ENCODE results near the gene CSMD2. TPM values are rescaled to one million over a fixed set of nuclear protein-coding genes. Genes with fewer than 3 reads are reported as not detected.

Gene CSMD2
- total RNA-seq, 1 experiment from 2014 or later, result 0.22 TPM

DNA sequence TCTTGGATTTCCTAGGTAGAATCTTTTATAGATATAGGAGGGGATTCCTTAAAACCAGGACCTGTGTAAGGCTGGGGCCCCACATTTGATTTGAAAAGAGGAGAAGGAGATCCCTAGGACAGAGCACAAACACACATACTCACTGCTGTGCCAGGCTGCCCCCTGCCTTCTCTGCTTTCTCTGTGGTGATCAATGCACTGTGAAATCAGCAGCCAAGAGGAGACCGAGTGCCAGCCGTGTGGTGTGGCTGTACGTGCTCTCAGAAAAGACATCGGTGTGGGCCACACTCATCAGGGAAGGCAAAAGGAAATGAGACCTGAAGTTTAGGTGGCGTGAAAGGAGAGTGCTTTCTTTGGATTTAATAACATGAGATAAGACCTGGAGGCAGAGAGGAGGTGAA, 498.4 kb downstream of the CSMD2 start:
- no peak for DNase-seq (ENCODE audit: low read depth, low spot score)
- Histone ChIP-seq H3K27ac (ENCODE audit: low read depth, low read length) (no peak overlapping the region), H2AFZ (ENCODE audit: low read depth, low read length, poor library complexity, severe bottlenecking) (no peak overlapping the region), H3K27me3 (ENCODE audit: insufficient read depth, low read length) (peaks cover 43% of the 10 kb centered on the region), H3K4me3 (replicated peaks in 1 of 2; ENCODE audit: low read depth in 1 of 2, low read length in 2 of 2) (no peak overlapping the region), H3K79me2 (ENCODE audit: insufficient read depth, low read length) (no peaks in the 10 kb centered on the region), H3K9ac (ENCODE audit: low read length) (no peak overlapping the region), H3K36me3 (ENCODE audit: control insufficient read depth in 1 of 2, insufficient read depth in 2 of 2, low read length in 2 of 2) (no peaks in the 10 kb centered on the region), H3K9me3 (ENCODE audit: control insufficient read depth in 1 of 2, insufficient read depth in 1 of 2, low read depth in 1 of 2, low read length in 2 of 2) (no peaks in the 10 kb centered on the region), H3K9me2 (ENCODE audit: insufficient read depth) (no peaks in the 10 kb centered on the region), H3K4me1 (ENCODE audit: control insufficient read depth in 1 of 2, insufficient read depth in 2 of 2, low read length in 2 of 2) (no peaks in the 10 kb centered on the region), H4K20me1 (ENCODE audit: insufficient read depth) (no peaks in the 10 kb centered on the region), H3K4me2 (ENCODE audit: low read length) (no peak overlapping the region)
- TF ChIP-seq ZFX (IDR thresholded peaks at IDR 0.05) (no peak), TCF7L2 (IDR thresholded peaks at IDR 0.05; ENCODE audit: borderline replicate concordance, extremely low read depth, insufficient read depth, insufficient read length) (no peak), RAD21 (IDR thresholded peaks at IDR 0.05; ENCODE audit: low read depth) (no peak), SIN3A (IDR thresholded peaks at IDR 0.05; ENCODE audit: low read depth) (no peak), POLR2A (IDR thresholded peaks at IDR 0.05; ENCODE audit: borderline replicate concordance, extremely low read depth, insufficient read depth, insufficient read length) (no peak), YY1 (IDR thresholded peaks at IDR 0.05; ENCODE audit: extremely low read depth, insufficient replicate concordance, low read depth, low read length) (no peak)
- TF ChIP-seq, protein P1, sequence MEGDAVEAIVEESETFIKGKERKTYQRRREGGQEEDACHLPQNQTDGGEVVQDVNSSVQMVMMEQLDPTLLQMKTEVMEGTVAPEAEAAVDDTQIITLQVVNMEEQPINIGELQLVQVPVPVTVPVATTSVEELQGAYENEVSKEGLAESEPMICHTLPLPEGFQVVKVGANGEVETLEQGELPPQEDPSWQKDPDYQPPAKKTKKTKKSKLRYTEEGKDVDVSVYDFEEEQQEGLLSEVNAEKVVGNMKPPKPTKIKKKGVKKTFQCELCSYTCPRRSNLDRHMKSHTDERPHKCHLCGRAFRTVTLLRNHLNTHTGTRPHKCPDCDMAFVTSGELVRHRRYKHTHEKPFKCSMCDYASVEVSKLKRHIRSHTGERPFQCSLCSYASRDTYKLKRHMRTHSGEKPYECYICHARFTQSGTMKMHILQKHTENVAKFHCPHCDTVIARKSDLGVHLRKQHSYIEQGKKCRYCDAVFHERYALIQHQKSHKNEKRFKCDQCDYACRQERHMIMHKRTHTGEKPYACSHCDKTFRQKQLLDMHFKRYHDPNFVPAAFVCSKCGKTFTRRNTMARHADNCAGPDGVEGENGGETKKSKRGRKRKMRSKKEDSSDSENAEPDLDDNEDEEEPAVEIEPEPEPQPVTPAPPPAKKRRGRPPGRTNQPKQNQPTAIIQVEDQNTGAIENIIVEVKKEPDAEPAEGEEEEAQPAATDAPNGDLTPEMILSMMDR (IDR thresholded peaks at IDR 0.05 in 2 of 3, conservative IDR thresholded peaks at IDR 0.05 in 1 of 3; ENCODE audit: borderline replicate concordance in 1 of 3, insufficient read depth in 1 of 3, low read depth in 2 of 3, low read length in 2 of 3), result no peak
- intact Hi-C loops (cut with micrococcal nuclease), result no loop called here
- BruUV-seq (replicated peaks), result no TSS peak
- ChIA-PET CTCF (no interaction called here), POLR2A (no interaction called here), RAD21 (ENCODE audit: low non-redundant PET in 1 of 2, low total read pairs in 2 of 2, uncharacterized antibody in 2 of 2, unreplicated experiment in 2 of 2) (no interaction called here)
- no peak for ATAC-seq

DNA sequence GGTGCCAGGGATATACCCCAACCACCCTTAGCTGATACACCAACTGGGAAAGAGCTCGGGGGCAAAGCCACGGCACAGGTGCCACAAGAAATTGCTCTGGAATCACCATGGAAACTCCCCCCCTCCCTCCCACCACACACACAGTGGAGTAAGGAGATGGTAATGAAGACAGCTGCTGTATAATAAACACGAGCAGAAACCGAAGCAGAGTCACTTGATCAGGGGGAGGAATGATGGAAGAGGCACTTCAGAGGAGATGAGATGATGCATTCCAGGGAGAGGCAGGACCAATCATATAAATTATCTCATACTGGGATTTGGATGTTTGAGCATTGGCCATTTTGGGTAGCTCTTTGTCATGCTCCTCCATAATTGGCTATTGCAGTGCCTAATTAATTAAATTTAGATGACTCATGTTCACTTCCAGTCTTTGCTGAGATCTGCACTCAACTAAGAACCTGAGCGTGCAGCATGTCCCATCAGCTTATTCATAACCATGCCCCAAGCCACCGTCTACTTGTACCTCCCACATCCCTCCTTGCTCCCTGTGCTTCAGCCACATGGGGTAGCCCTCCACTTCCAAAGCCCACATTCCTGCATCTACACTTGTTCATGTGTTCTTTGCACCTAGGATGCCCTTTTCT, 503.1 kb downstream of the CSMD2 start:
- Histone ChIP-seq H3K4me3 (replicated peaks in 1 of 2; ENCODE audit: low read depth in 1 of 2, low read length in 2 of 2) (no peak overlapping the region), H4K20me1 (ENCODE audit: insufficient read depth) (no peaks in the 10 kb centered on the region), H3K27me3 (ENCODE audit: insufficient read depth, low read length) (peaks cover 23% of the 10 kb centered on the region; the same call in 1 of the 2 replicates), H3K9me2 (ENCODE audit: insufficient read depth) (no peaks in the 10 kb centered on the region), H3K9me3 (ENCODE audit: control insufficient read depth in 1 of 2, insufficient read depth in 1 of 2, low read depth in 1 of 2, low read length in 2 of 2) (no peaks in the 10 kb centered on the region), H3K4me2 (ENCODE audit: low read length) (no peak overlapping the region), H2AFZ (ENCODE audit: low read depth, low read length, poor library complexity, severe bottlenecking) (no peak overlapping the region), H3K36me3 (ENCODE audit: control insufficient read depth in 1 of 2, insufficient read depth in 2 of 2, low read length in 2 of 2) (no peaks in the 10 kb centered on the region), H3K79me2 (ENCODE audit: insufficient read depth, low read length) (no peaks in the 10 kb centered on the region), H3K4me1 (ENCODE audit: control insufficient read depth in 1 of 2, insufficient read depth in 2 of 2, low read length in 2 of 2) (no peaks in the 10 kb centered on the region), H3K27ac (ENCODE audit: low read depth, low read length) (no peak overlapping the region), H3K9ac (ENCODE audit: low read length) (no peak overlapping the region)
- DNase-seq (ENCODE audit: low read depth, low spot score) (no peak), ATAC-seq (no peak)
- RAD21 ChIA-PET (ENCODE audit: low non-redundant PET in 1 of 2, low total read pairs in 2 of 2, uncharacterized antibody in 2 of 2, unreplicated experiment in 2 of 2), result no interaction called here
- intact Hi-C loops (cut with micrococcal nuclease), result no loop called here
- TF ChIP-seq RAD21 (IDR thresholded peaks at IDR 0.05; ENCODE audit: low read depth), result no peak
- TF ChIP-seq, protein P2, sequence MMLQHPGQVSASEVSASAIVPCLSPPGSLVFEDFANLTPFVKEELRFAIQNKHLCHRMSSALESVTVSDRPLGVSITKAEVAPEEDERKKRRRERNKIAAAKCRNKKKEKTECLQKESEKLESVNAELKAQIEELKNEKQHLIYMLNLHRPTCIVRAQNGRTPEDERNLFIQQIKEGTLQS (IDR thresholded peaks at IDR 0.05), result no peak
- no peak for TF ChIP-seq JUND (IDR thresholded peaks at IDR 0.05)
- TF ChIP-seq POLR2AphosphoS5 (IDR thresholded peaks at IDR 0.05; ENCODE audit: low read depth, low read length), result no peak
- no peak for TF ChIP-seq EZH2phosphoT487 (IDR thresholded peaks at IDR 0.05; ENCODE audit: borderline replicate concordance)
- TF ChIP-seq FOSL1 (IDR thresholded peaks at IDR 0.05; ENCODE audit: low read depth), result no peak
- TF ChIP-seq TCF7L2 (IDR thresholded peaks at IDR 0.05; ENCODE audit: borderline replicate concordance, extremely low read depth, insufficient read depth, insufficient read length), result no peak
- TF ChIP-seq SP1 (IDR thresholded peaks at IDR 0.05; ENCODE audit: low read depth), result no peak
- no peak for TF ChIP-seq EZH2 (IDR thresholded peaks at IDR 0.05)
- no peak for TF ChIP-seq CEBPB (IDR thresholded peaks at IDR 0.05; ENCODE audit: low read depth)
- no peak for TF ChIP-seq POLR2A (IDR thresholded peaks at IDR 0.05; ENCODE audit: borderline replicate concordance, extremely low read depth, insufficient read depth, insufficient read length)
- TF ChIP-seq, protein P1 (IDR thresholded peaks at IDR 0.05 in 2 of 3, conservative IDR thresholded peaks at IDR 0.05 in 1 of 3; ENCODE audit: borderline replicate concordance in 1 of 3, insufficient read depth in 1 of 3, low read depth in 2 of 3, low read length in 2 of 3), result no peak
- TF ChIP-seq YY1 (IDR thresholded peaks at IDR 0.05; ENCODE audit: extremely low read depth, insufficient replicate concordance, low read depth, low read length), result no peak
- TF ChIP-seq ELF1 (IDR thresholded peaks at IDR 0.05; ENCODE audit: borderline replicate concordance, low read depth), result no peak
- no TSS peak for BruUV-seq (replicated peaks)
- POLR2A ChIA-PET, result no interaction called here
- CTCF ChIA-PET, result no interaction called here
